Stimulated activated CD8-positive, alpha-beta memory T cell treated with anti-CD3 and anti-CD28 coated beads, Interleukin-7, amount 100 ng/mL, for 1 hour (primary cell): Measurements from ENCODE around the gene GIT1.

Experiments
- DNase-seq, 2 donors: peaks; one replicate each; pipeline ENCODE4 v3.0.0-alpha.2; 2020; ENCODE audit warnings: low read depth in 2 of 2

Gene GIT1

DNA sequence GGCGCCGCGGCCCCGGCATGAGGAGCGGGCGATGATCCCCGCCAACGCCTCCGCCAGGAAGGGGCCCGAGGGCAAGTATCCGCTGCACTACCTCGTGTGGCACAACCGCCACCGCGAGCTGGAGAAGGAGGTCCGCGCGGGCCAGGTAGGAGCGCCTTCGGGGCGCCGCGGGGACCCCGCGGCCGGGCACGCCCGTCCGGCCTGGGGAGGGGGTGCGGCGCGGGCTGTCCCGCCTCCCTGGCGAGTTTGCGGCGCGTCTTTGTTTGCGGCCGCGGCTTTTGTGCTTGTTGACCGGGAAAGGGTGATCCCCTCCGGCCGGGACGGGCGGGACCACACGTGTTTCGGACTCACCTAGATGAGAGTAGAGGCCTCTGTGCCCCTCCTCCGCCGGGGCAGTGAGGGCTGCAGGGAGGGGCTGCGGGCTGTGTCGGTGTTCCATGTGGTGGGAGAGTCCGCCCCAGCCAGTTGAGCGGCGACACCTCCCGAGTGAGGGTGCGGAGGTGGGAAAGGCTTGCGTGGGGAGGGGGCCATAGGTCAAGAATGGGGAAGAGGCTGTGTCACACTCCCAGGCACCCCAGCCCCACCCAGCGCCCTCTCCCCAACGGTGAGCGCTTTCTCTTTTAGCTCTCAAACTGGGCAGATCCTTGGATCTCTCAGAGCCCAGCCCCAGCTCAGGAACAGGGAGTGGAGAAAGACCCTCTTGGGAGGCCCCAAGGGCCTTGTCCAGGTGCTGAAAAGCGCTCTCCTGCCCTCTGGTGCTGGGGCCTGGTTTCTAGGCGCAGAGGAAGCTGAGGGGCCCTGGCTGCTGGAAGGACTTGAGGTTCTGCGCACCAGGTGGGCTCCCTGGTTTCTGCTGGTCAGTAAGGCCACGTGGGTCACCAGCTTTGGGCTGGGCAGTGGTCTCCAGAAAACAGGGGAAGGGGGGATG, 4.4 kb upstream of the GIT1 start:
- DNase-seq: no peak

GRCh38 chr17:29592850-29593551, 3.6 kb upstream of the GIT1 start, which contains the start of gene ANKRD13B:
ANKRD13B (plus strand) TSS chr17:29593132; CDS start chr17:29593622, 490 bp downstream.
- no peak for DNase-seq

DNA sequence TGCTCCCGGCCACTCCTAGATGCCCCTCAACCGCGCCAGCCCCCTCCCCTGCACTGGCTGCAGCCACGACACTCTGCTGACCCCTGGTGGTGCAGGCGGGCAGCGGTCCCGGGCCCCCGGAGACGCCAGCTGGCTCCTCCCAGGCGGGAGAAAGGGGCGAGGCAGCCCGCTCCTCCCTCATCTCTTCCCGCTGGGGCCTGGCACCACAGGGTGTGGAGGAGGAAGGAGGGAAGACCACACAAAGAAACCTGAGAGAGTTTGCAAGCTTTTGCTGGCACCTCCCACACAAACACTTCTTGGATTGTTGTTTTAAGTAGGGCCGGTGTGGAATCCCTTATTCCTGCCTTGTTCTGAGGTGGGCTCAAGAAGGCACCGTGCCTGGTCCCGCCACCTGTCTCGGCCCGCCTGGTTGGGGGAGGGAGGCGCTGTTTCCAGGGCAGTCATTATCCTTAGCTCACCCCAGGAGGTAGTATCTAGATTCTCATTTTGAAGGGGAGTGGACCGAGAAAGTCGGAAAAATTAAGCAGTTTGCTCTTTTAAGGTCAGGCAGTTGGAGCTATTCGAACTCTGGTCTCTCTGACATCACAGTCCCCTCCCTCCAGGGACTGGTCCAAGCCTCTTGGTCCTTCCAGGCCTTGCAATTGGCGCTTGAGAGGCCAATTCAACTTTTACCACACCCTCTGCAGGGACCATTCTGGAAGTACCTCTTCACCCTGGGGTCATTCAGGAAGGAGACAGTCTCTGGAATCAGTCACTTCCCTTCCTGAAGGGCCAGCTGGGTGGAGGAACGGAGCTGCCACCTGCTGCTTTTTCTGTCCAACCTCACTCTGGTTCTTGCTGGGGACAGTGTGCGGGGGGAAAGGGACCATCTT, 2.5 kb upstream of the GIT1 start:
- DNase-seq: peak; percentile 53 to 65

DNA sequence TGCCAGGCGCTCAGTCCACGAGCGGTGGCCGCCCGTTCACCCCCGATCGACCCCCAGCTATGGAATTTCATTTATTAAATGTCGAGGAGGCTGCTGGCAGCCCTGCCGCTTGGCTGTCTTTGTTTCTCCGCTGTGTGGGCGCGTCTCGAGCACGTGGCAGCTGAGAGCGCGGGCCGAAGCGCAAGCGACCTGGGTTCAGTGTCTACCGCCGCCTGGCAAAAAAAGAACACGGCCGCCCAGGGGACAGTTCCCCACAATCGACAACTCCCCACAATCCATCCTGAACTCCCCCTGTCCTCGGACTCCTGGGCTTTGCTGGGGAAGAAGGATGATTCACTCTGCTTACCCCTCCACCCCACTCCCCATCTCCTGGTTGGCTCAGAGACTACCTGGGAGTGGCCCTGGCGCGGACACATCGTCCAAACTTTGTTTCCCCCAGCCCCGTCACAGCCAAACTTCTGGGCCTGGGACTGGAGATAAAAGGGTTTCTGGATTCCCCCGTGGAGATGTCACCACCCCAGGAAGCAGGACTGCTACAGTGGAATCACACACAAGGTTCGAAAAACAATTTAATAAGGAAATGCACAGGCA, 1.8 kb upstream of the GIT1 start:
- DNase-seq: no peak

DNA sequence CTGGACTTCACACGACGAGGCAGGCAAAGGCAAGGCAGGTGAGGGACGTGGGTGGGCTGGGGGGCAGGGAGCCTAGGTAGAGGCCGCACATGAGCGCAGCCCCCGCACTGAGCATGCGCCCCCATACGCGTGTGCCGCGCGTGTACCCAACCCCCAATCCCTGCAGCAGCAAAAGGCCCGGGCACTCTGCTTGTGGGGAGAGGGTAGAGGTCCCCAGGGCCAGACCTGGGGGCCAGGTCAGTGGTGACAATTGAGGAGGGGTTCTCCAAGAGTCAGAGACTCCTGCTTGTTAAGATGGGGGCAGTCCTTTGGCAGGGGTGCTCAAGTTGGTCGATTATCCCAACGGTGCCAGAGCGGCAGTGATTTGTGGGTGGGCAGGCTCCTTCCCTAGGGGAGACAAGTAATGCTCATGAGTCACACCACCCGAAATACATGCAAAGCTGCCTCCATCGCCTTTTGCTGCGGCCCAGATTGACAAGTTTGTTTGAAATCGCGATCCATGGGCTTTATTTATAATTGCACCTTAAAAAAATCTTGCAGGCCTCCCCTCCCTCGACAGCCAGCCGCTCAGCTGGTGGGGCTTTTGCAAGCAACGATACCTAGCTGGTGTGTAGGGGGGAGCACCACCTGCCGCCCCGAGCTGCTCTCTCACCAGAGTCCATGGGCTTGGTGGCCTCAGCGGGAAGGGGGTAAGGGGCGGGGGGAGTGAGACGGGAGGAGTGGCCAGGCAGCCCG, 1.1 kb upstream of the GIT1 start:
- no peak for DNase-seq

GRCh38 chr17:29588562-29589411, 661 bp downstream of the GIT1 start:
- DNase-seq: no peak

GRCh38 chr17:29588017-29588561, 1.4 kb downstream of the GIT1 start:
- DNase-seq: no peak

- DNase-seq: no peak
Measured at GRCh38 chr17:29587591-29587990, 1.9 kb downstream of the GIT1 start.

DNA sequence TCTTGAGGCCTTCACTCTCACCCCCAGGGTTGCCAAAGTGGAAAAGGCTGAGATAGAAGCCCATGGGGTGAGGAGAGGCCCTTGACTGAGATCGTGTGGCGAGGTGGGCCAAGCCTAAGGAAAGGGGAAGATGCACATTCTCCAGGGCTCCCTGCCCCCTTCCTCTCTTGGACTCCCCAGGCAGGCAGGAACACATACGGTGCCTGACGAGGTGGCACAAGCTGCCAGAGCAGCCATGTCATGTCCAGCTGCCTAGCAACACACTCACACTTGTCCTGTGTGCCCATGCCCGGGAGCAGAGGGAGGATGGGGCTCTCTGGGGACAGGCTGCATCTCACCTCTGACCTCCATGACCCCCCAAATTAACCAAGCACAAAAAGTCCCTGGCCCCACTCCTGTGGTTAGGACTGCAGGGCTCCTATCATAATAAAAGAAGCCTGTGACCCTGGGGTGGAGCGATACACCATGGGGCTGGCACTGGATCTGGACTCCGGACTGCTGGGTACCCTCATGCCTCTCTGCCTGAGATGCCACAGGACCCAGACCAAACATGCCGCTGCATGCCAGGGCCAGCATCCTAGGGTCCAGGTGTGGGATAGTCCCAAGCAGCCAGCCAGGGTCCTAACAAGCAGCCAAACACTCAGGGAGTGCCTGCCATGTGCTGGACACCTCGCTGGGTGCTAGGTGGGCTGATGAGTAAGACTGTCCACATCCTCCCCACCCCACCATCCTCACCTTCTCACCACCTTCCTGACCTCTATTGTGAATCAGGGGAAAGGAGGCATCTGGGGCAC, 2.6 kb downstream of the GIT1 start:
- no peak for DNase-seq

- no peak for DNase-seq
Measured at GRCh38 chr17:29585080-29585751, 4.2 kb downstream of the GIT1 start.

DNA sequence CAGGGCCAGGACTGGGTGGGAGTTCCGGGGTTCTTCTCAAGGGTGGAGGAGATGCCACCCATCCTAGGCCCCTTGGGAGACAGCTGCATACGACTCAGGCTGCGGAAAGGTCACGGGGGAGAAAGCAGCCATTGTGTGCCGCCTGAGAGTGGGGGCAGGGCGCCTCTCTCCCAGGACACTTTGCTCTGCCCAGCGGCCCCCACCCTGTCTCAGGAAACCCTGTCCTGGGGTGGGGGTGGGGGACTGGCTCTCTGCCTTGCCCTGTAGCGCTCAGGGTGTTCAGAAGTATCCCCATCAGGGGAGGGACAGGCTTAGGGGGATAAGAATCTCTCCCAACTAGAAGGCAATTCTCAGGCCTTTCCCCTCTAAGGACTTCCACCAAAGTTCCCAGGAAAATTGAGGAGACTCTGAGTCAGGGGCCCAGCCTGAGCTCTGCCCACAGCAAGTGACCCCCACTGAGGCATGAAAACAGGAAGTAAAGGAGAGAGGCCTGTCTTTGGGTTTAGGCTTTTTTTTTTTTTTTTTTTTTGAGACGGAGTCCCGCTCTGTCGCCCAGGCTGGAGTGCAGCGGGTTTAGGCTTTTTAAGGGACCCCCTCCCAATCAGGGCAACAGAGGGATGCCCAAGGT, 4.9 kb downstream of the GIT1 start:
- DNase-seq: no peak

GRCh38 chr17:29583324-29584248, 5.9 kb downstream of the GIT1 start:
- DNase-seq: no peak

DNA sequence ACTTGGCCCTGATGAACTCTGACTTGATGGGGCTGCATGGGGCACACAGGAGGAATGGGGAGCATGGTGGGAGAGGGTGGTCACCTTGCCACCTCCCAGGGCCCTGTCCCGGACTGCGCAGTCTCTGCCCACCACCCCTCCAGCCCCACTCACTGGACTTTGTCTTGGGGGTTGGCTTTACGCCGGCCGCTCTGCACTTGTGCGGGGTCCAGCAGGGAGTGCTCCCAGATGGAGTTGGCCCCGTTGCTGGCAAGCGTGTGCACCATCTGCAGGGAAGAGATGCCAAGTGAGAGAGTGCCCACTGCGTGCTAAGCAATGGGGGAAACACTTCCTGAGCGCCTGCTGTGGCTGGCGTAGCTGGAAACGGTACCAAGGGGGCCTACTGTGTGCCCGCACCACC, 6.7 kb downstream of the GIT1 start:
- DNase-seq: no peak

- no peak for DNase-seq
Measured at GRCh38 chr17:29582254-29582765, 7.1 kb downstream of the GIT1 start.

GRCh38 chr17:29581583-29582253, 7.7 kb downstream of the GIT1 start:
- no peak for DNase-seq
